Smooth muscle cell (in vitro differentiated cells): ENCODE results near the gene TBC1D2B. TPM values are rescaled to one million over a fixed set of nuclear protein-coding genes. Genes with fewer than 3 reads are reported as not detected.
A peak's percentile ranks its signal among the peaks of the same experiment; 100 is the strongest.
"Not testable (repeated sequence)": the region's sequence is repeated elsewhere in the genome, so short reads cannot be mapped to it uniquely, and the experiment has no call there.

Experiments used
- DNase-seq: peaks from one replicate; lab custom pipeline; 2025; ENCODE audit not compliant: unreplicated experiment; lab: John Stamatoyannopoulos, UW
- H2AFZ ChIP-seq: fragments of 200-600 bp; sonication (generic); 2 replicates; pipeline ENCODE4 v1.6.0; 2016; ENCODE audit warnings: antibody characterized with exemption, low read depth, mild to moderate bottlenecking
- H3F3A ChIP-seq: fragments of 200-600 bp; sonication (generic); 2 replicates; pipeline ENCODE4 v1.6.0; 2017; ENCODE audit warnings: antibody characterized with exemption, low read depth
- H3K27ac ChIP-seq: fragments of 200-600 bp; sonication (generic); 2 replicates; pipeline ENCODE4 v1.5.1; 2016; ENCODE audit warnings: low read depth, mild to moderate bottlenecking
- H3K27me3 ChIP-seq: fragments of 200-600 bp; sonication (generic); 2 replicates; pipeline ENCODE4 v1.6.1; 2016; ENCODE audit warnings: low read depth, mild to moderate bottlenecking
- H3K36me3 ChIP-seq: fragments of 200-600 bp; sonication (generic); 2 replicates; pipeline ENCODE4 v1.5.1; 2016; ENCODE audit warnings: low read depth
- H3K4me1 ChIP-seq: fragments of 200-600 bp; sonication (generic); 2 replicates; pipeline ENCODE4 v1.5.1; 2016; ENCODE audit warnings: low read depth
- H3K4me2 ChIP-seq: fragments of 200-600 bp; sonication (generic); 2 replicates; pipeline ENCODE4 v1.6.0; 2016; ENCODE audit warnings: mild to moderate bottlenecking
- H3K4me3 ChIP-seq: fragments of 200-600 bp; sonication (generic); 2 replicates; pipeline ENCODE4 v1.5.1; 2016; ENCODE audit warnings: mild to moderate bottlenecking
- H3K79me2 ChIP-seq: fragments of 200-600 bp; sonication (generic); 2 replicates; pipeline ENCODE4 v1.6.0; 2016; ENCODE audit warnings: low read depth, mild to moderate bottlenecking
- H3K9ac ChIP-seq: fragments of 200-600 bp; sonication (generic); 2 replicates; pipeline ENCODE4 v1.6.0; 2016; ENCODE audit warnings: low read depth
- H3K9me3 ChIP-seq: fragments of 200-600 bp; sonication (generic); replicated peaks from 2 replicates; pipeline ENCODE4 v1.5.1; 2016; ENCODE audit warnings: low read depth
- H4K20me1 ChIP-seq: fragments of 200-600 bp; sonication (generic); 2 replicates; pipeline ENCODE4 v1.6.0; 2016; ENCODE audit warnings: low read depth
- CTCF ChIP-seq: fragments of 200-600 bp; sonication (generic); IDR thresholded peaks from 2 replicates; pipeline ENCODE4 v1.5.1; 2017; ENCODE audit warnings: borderline replicate concordance, mild to moderate bottlenecking, antibody characterized with exemption; ENCODE audit not compliant: insufficient read depth, poor library complexity, severe bottlenecking
- WGBS: methylation state at CpG from one replicate; pipeline ENCODE4 v1.1.7; 2016; ENCODE audit warnings: low lambda C conversion rate; 5-methylcytosine and 5-hydroxymethylcytosine counted together
- polyA plus RNA-seq: library from polyadenylated mRNA; unstranded; fragments of >200 nt; fragmentation: Nextera tagmentation; extraction: Ambion mirVana; gene quantifications from 2 replicates; pipeline ENCODE4 v1.2.1, GENCODE V29; 2016
- total RNA-seq: library from RNA; depleted of rRNA; stranded (reverse); fragments of >200 nt; gene quantifications from 2 replicates; pipeline ENCODE4 v1.2.3, GENCODE V29; 2014

Gene TBC1D2B
- total and polyA plus RNA-seq, 2 experiments from 2014 or later, result 14.2 to 19.4 TPM

DNA sequence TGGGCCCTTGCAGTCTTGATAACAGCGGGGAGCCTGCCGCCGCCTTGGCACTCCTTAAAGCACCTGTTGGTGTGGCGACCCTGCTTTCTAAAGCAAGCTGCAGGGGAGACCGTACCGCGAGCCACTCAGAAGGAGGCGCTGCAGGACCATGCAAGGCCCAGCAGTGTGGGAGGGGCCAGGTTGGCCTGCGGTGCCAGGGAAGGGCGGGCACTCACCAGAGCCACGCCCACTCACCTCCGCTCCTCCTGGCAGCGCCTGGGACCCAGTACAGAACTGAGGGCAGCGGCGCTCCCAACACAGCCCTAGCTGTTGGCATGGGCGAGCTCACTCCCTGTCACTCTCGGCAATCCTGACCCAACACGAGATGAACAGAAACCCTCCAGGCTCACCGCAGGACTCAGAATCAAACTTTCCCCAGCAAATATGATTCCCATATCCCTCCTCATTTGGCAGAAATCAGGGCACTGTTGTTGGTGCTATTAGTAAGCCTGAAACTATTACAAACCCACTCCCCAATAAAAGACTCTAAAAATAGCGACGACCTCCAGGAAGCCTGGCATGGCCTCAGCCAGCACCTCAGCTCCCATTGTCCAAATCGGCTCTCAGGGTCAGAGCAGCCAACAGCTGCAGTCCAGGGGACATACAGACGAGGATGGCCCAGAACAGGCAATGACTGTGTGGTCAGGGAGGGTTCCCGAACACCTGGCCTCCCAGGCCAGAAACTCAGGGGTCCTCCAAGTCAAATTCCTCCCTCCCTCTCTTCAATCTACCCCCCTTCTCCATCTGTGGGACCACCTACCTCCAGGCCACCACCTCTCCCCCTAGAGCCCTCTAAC is 77.2 kb downstream of the TBC1D2B start:
- no peak overlapping the region for H3K9ac ChIP-seq
- no peaks in the 10 kb centered on the region for H3K36me3 ChIP-seq

DNA sequence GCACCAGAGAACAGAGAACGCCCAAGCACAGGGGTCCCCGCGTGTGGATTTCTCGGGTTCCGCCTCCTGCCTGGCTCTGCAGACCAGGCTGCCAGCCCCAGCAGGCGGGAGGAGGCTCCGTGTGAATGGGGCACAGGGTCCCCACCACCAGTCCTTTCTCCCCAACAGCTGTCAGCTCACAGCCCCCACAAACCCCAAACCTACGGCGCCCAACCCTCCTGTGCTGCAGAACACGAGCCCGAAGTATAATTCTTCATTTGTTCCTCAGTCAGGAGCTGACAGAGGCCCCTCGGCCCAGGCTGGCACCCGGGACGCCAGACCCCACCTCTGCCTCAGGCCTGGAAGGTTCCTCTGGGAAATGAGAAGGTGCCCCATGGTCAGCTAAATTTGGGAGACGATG is 78.0 kb downstream of the TBC1D2B start:
- H3K79me2 ChIP-seq, result no peaks in the 10 kb centered on the region
- H3K4me3 ChIP-seq, result no peak overlapping the region
- no peaks in the 10 kb centered on the region for H3K9me3 ChIP-seq
- H4K20me1 ChIP-seq, result peaks cover 8% of the 10 kb centered on the region
- H3K9ac ChIP-seq, result no peak overlapping the region
- H3F3A ChIP-seq, result peaks cover 3% of the 10 kb centered on the region
- no peak overlapping the region for H2AFZ ChIP-seq
- TF ChIP-seq CTCF, result no peak
- H3K36me3 ChIP-seq, result no peaks in the 10 kb centered on the region
- no peak overlapping the region for H3K4me2 ChIP-seq
- H3K27ac ChIP-seq, result no peak overlapping the region
- no peaks in the 10 kb centered on the region for H3K4me1 ChIP-seq
- no peak for DNase-seq
- 93% methylated on average over 15 of the region's 15 CpGs for WGBS
- no peaks in the 10 kb centered on the region for H3K27me3 ChIP-seq

More for the DNA sequence above, 77.2 kb downstream of the TBC1D2B start:
- Histone ChIP-seq H3K4me1 (no peaks in the 10 kb centered on the region), H2AFZ (no peak overlapping the region), H4K20me1 (peaks cover 16% of the 10 kb centered on the region), H3K27me3 (no peaks in the 10 kb centered on the region), H3K79me2 (no peaks in the 10 kb centered on the region), H3K4me2 (no peak overlapping the region), H3K4me3 (no peak overlapping the region), H3F3A (peaks cover 6% of the 10 kb centered on the region), H3K9me3 (no peaks in the 10 kb centered on the region), H3K27ac (no peak overlapping the region)
- 52% methylated on average over 22 of the region's 24 CpGs for WGBS
- TF ChIP-seq CTCF, result peak; percentile 61
- peak; percentile 15 for DNase-seq

DNA sequence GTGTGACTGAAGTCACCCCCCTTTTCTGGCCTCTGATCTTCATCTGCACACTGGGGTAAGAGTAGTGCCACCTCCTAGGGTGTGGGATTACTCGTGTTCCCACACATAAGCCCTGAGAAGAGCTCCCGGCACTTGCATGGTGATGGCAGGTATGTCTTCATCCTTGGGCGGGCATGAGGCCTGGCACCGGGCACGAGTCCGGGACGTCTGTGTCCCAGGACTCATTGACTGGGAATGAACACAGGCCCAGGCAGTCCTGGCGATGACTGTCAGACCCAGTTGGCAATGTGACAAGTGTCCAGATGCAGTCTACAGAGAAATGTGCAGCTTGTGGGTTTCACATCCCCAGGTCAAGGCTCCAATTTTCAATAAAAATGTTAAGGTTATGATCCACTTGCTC is 78.9 kb downstream of the TBC1D2B start:
- Histone ChIP-seq H3K27me3 (no peaks in the 10 kb centered on the region), H3K36me3 (no peaks in the 10 kb centered on the region), H3K9me3 (no peaks in the 10 kb centered on the region), H3K79me2 (no peaks in the 10 kb centered on the region), H4K20me1 (peaks cover 4% of the 10 kb centered on the region), H3K9ac (no peak overlapping the region), H3K4me1 (no peaks in the 10 kb centered on the region), H3F3A (no peaks in the 10 kb centered on the region), H3K27ac (no peak overlapping the region), H2AFZ (no peak overlapping the region), H3K4me2 (no peak overlapping the region), H3K4me3 (no peak overlapping the region)
- no peak for TF ChIP-seq CTCF
- WGBS, result 96% methylated on average over 8 of the region's 8 CpGs
- no peak for DNase-seq

DNA sequence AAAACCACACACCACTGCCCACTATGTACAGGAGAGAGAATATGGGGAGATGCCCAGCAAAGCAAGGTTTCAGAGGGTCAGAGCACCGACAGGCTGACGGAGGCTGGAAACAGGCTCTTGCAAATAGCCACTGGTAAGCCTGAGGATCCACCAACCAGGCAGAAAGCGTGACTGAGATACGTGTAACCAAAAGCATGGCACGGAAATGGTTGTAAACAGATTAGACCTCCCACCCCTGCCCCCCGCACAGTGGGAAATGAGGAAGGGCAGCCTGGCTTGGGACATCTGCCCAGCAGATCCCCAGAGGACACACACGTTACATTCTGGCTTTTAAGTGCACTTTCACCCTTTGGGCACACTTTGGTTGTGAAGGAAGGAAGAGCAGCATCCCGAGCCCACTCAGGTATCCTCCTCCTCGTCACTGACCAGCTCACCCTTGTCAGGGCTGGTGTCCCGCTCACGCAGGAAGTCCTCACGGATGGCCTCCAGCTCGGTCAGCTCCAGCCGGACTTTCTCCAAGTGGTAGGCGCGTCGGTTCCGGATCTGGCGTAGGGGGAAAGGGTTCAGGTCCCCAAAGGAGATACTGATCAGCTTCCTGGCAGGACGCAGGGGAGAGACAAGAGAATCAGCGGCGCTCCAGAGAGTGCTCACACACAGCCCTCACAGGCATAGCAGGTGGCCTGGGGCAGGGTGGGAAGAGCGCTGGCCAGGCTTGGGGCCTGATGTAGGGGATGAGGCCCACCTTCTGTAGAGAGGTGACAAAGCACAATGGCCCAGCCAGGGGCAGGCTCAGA is 79.6 kb downstream of the TBC1D2B start:
- not testable (repeated sequence) for H2AFZ ChIP-seq

DNA sequence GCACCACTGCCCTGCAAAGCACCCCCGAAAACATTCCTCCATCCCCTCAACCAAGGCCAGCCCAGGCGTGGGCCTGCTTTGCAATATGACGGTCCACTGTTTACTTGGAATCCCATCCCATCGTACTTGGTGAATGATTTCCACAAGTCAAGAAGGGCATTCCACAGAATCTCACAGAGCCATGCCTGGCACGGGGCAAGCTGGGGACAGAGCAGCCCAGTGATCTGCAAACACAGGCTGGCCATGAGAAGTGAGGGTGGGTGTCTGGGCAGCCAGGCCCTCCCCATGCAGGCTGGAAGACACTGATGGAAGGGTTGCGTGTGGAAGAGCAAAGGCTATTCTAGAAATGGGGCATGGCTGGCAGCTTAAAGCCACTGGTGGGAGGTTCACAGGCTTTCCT is 80.3 kb downstream of the TBC1D2B start:
- H3K36me3 ChIP-seq, DNase-seq, H3K27ac ChIP-seq, H3K27me3 ChIP-seq, H3K9me3 ChIP-seq, H3F3A ChIP-seq, H4K20me1 ChIP-seq, H3K4me1 ChIP-seq, H3K4me3 ChIP-seq, H3K79me2 ChIP-seq, H3K4me2 ChIP-seq, H2AFZ ChIP-seq, H3K9ac ChIP-seq: not testable (repeated sequence)
- 99% methylated on average over 6 of the region's 6 CpGs for WGBS

More for the DNA sequence above, 79.6 kb downstream of the TBC1D2B start:
- H4K20me1 ChIP-seq, H3K9me3 ChIP-seq, H3K79me2 ChIP-seq, DNase-seq, H3F3A ChIP-seq, H3K4me2 ChIP-seq, H3K9ac ChIP-seq, H3K27ac ChIP-seq, H3K27me3 ChIP-seq, H3K36me3 ChIP-seq, H3K4me1 ChIP-seq, H3K4me3 ChIP-seq: not testable (repeated sequence)
- 95% methylated on average over 23 of the region's 23 CpGs for WGBS

- not testable (repeated sequence) for DNase-seq, H3K4me1 ChIP-seq, H3K9me3 ChIP-seq, H3K4me2 ChIP-seq, H4K20me1 ChIP-seq, H3K9ac ChIP-seq, H3K36me3 ChIP-seq, H3K27ac ChIP-seq, H3K79me2 ChIP-seq, H3K27me3 ChIP-seq, H3F3A ChIP-seq, H3K4me3 ChIP-seq, H2AFZ ChIP-seq
- WGBS, result 95% methylated on average over 4 of the region's 4 CpGs
These were observed 80.8 kb downstream of the TBC1D2B start for GRCh38 chr15:77996713-77997171.
